ENCODE measurements around the gene PRSS56.

PRSS56 gene

DNA sequence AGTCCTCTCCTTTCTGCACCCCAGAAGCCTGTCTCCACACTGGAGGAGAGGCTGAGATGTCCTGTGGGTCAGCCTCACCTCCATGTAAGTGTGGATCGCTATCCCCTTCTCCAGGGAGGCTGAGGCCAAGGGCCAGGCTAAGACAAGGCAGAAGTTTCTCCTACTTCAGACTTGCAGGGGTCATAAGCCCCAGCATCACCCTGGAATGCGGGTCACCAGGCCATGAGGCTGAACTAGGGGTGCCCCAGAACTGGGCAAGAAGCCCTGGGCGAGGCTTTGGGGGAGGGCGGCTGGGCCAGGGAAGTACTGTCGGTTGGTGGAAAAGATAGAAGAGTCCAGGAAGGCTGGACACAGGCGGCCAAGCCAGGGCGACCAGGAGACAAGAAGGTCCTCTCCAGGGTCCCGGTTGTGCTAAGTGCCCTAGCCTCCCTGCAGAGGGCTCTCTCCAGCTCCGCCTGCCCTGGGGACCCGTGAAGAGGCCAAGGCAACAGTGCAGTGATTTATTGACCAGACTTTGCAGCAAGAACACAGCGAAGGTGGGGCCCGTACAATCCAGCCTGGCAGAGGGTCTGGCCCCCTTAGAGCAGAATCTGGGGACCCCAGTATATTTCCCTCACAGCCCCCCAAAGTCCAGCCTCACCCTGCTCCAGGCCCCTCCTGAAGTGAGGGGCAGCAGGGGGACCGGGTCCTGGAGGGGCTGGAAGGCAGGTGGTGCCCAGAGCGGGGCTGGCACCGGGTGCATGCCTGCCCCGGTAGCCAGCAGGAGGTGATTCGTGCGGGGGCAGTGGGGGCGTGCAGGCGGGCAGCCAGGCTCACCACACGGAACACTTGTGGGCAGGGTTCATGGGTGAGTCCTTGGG, 40.6 kb upstream of the PRSS56 start:
- TF ChIP-seq, protein P1, sequence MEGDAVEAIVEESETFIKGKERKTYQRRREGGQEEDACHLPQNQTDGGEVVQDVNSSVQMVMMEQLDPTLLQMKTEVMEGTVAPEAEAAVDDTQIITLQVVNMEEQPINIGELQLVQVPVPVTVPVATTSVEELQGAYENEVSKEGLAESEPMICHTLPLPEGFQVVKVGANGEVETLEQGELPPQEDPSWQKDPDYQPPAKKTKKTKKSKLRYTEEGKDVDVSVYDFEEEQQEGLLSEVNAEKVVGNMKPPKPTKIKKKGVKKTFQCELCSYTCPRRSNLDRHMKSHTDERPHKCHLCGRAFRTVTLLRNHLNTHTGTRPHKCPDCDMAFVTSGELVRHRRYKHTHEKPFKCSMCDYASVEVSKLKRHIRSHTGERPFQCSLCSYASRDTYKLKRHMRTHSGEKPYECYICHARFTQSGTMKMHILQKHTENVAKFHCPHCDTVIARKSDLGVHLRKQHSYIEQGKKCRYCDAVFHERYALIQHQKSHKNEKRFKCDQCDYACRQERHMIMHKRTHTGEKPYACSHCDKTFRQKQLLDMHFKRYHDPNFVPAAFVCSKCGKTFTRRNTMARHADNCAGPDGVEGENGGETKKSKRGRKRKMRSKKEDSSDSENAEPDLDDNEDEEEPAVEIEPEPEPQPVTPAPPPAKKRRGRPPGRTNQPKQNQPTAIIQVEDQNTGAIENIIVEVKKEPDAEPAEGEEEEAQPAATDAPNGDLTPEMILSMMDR (IDR thresholded peaks at IDR 0.05; ENCODE audit: insufficient read depth, missing control alignments), result no peak
- DNase-seq (ENCODE audit: insufficient read length, low spot score) (no peak), FAIRE-seq (no peak)

DNA sequence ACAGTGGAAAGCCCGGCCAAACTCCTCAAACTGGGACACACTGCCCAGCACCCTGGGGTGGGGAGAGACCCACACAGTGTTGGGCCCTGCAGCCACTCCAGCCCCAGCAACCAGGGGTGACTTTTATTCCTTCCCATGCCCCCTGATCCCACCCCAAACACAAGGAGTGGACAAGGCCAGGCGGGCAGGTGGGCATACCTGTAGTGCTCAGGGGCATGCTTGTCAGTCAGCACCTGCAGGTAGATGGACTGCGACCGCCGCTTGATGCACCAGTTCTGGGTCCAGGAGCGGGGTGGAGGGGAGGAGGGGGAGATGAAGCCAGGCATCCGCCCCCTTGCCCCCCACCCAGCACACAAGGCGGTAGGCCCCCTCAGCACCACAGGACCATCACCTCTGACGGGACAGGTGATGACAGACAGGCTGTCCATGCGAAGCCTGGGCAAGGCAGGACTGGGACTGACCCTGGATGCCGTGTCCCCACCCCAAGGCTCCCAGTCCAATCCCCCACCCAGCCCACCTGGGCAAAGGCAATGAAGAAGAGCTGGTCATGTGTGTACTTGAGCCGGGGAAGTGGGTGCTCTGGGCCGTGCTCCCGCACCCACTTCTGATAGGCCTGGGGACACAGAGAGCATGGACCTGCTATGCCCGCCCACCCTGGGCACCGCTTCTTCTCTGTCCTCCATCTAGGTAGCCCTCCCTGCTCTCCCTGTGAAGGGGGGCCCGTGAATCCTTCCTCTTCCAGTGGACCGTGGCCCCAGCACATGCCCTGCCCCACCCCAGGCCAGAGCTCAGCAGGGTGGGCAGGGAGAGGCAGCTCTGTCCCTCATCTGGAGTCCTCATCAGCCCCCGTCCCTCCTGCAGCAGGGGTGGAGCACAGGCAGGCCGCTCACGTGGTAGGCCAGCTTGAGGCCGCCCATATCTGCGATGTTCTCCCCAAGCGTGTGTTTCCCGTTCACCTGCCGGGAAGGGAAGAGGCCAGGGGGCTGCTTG, 39.7 kb upstream of the PRSS56 start:
- TF ChIP-seq, protein P1 (IDR thresholded peaks at IDR 0.05; ENCODE audit: insufficient read depth, missing control alignments), result no peak
- FAIRE-seq (no peak), DNase-seq (ENCODE audit: insufficient read length, low spot score) (no peak)

DNA sequence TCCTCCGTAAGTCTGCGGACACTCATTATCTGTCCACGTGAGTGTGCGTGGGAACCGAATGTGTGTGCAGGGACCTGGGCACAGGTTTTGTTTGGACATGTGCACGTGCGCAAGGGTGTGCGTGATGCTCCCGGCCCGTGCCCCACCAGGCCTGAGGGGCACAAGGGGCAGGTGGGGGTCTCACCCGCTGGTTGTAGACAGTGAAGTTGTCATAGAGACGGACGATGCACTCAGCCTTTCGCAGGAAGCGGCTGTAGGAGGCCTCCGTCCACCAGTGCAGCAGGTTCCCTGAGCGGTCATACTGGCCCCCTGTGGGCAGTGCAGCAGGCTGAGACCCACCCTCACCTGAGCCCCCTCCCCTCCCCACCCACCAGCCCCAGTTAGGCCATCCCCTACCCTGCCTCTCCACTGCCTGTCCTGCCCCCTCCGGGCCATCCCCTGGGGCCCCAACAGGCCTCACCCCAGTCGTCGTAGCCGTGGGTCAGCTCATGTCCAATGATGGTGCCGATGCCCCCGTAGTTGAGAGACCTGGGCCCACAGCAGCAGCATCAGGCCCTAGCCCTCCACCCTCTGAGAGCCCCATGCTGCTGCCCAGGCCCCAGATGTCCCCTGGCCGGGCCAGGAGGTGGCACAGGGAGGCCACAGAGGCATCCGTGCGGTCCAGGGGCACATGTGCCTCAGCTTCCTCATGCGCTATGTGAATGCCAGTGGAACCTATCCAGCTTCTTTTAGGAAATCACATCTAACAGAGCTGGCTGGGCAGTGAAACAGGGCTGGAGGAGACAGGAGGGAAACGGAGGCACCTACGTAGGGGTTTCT, 38.7 kb upstream of the PRSS56 start:
- TF ChIP-seq, protein P1 (IDR thresholded peaks at IDR 0.05; ENCODE audit: insufficient read depth, missing control alignments), result no peak
- no peak for FAIRE-seq
- no peak for DNase-seq (ENCODE audit: insufficient read length, low spot score)

DNA sequence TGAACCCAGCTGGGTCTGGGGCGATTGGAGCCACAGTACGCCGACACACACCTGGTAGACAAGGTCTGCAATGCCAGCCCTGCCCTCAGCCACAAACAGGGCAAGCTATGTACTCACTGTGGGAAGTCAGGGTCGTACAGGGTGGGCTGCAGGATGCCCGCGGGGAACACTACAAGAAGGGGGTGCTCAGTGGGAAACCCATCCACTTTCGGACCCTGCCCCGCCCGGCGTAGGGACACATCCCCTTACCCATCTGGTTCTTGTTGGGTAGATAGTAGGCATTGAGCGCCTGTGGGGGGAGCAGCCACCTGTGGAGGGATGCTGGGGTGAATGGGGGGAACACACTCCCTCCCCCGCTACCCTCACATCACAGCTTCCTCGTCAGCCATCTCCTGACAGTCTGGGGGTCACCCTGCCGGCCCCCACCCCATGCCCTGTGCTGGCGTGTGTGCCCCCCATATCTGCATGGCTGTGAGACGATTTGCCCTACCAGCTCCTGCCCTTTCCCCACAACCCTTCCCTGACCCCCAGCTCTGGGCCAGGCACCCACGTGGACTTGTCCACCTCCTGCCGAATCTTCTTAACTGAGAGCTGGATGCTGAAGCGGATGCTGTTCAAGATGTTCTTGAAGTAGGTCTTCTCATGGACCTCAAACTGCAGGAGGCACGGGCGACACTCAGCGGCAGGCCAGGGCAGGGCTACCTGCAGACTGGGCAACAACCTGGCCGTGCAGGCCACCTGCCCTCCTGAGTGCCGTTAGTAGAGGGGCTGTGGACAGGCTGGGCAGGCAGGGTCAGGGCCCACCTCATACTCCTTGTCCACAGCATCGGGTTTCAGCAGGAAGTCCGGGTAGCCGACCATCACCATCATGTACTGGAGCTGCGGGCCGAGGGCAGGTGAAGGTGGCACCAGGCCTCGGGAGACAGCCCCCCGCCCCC, 37.6 kb upstream of the PRSS56 start:
- TF ChIP-seq, protein P1 (IDR thresholded peaks at IDR 0.05; ENCODE audit: insufficient read depth, missing control alignments), result no peak
- DNase-seq (ENCODE audit: insufficient read length, low spot score) (no peak), FAIRE-seq (no peak)

DNA sequence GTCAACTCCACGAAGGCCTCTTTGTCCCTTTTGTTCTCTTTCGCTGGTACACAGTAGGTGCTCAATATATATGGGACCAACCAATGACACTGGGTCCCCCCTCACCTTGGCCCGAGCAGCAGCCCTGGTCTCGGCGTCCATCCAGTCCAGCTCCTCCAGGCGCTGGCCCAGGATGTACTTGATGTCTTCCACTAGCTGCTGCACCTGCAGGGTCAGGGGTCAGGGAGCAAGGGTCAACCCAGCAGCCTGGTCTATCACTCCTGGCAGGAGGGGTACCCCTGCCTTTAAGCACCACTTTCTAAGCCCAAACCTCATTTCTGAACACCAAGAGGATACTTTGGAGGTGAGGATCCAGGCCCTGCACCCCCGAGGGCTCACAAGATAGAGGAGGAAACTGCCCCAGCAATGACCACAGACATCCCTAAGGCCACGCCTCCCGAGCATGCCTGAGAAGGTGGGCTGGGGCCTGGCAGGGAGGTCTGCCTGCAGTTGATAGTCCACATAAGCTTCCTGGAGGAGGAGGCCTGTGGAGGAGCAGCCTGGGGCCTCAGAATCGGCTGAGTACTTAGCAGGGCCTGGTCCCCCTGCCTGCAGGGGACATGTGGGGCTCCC, 36.8 kb upstream of the PRSS56 start:
- TF ChIP-seq, protein P1 (IDR thresholded peaks at IDR 0.05; ENCODE audit: insufficient read depth, missing control alignments), result no peak
- FAIRE-seq, result no peak
- DNase-seq (ENCODE audit: insufficient read length, low spot score), result no peak
